Stimulated activated CD8-positive, alpha-beta memory T cell treated with anti-CD3 and anti-CD28 coated beads, Interleukin-15, amount 100 ng/mL, for 1 hour (primary cell): ENCODE data around the gene KCMF1.
A peak's percentile ranks its signal among the peaks of the same experiment; 100 is the strongest.
"Not testable (repeated sequence)": the region's sequence is repeated elsewhere in the genome, so short reads cannot be mapped to it uniquely, and the experiment has no call there.

ENCODE experiments used
- DNase-seq: peaks from one replicate; pipeline ENCODE4 v3.0.0-alpha.2; 2020; ENCODE audit warnings: low read depth

The KCMF1 gene

GRCh38 chr2:84970868-84971509 is at the start of gene KCMF1:
KCMF1 (plus strand) TSS chr2:84971161; CDS start chr2:84971452, 291 bp downstream.
- peak; percentile 47 for DNase-seq

GRCh38 chr2:84923009-84923408 is 48.0 kb upstream of the KCMF1 start:
- DNase-seq, result no peak

- DNase-seq, result no peak
Measured at GRCh38 chr2:84924173-84925106, 46.5 kb upstream of the KCMF1 start.

GRCh38 chr2:84925336-84925723 is 45.6 kb upstream of the KCMF1 start:
- DNase-seq, result no peak

GRCh38 chr2:84925724-84926376 is 45.1 kb upstream of the KCMF1 start:
- peak; percentile 98 for DNase-seq

- DNase-seq, result no peak
Measured at GRCh38 chr2:84927275-84927627, 43.7 kb upstream of the KCMF1 start.

- no peak for DNase-seq
Measured at GRCh38 chr2:84931384-84931821, 39.6 kb upstream of the KCMF1 start.

- no peak for DNase-seq
Measured at GRCh38 chr2:84938194-84938879, 32.6 kb upstream of the KCMF1 start.

- DNase-seq, result peak; percentile 35
Measured at GRCh38 chr2:84939426-84940087, 31.4 kb upstream of the KCMF1 start.

GRCh38 chr2:84940088-84940470 is 30.9 kb upstream of the KCMF1 start:
- no peak for DNase-seq

GRCh38 chr2:84940831-84941412 is 30.0 kb upstream of the KCMF1 start:
- no peak for DNase-seq

- no peak for DNase-seq
Measured at GRCh38 chr2:84942166-84942565, 28.8 kb upstream of the KCMF1 start.

- DNase-seq, result no peak
Measured at GRCh38 chr2:84942964-84943421, 28.0 kb upstream of the KCMF1 start.

- no peak for DNase-seq
Measured at GRCh38 chr2:84944295-84944909, 26.6 kb upstream of the KCMF1 start.

- not testable (repeated sequence) for DNase-seq
Measured at GRCh38 chr2:84945838-84946203, 25.1 kb upstream of the KCMF1 start.

- no peak for DNase-seq
Measured at GRCh38 chr2:84946204-84947009, 24.6 kb upstream of the KCMF1 start.

- no peak for DNase-seq
Measured at GRCh38 chr2:84947010-84947593, 23.9 kb upstream of the KCMF1 start.

- no peak for DNase-seq
Measured at GRCh38 chr2:84953535-84953934, 17.4 kb upstream of the KCMF1 start.

GRCh38 chr2:84954329-84954728 is 16.6 kb upstream of the KCMF1 start:
- DNase-seq, result no peak
